Psoas muscle (tissue), 8 donors: ENCODE measurements around the gene EARS2. TPM values are rescaled to one million over a fixed set of nuclear protein-coding genes. Genes with fewer than 3 reads are reported as not detected.
"Not testable (repeated sequence)": the region's sequence is repeated elsewhere in the genome, so short reads cannot be mapped to it uniquely, and the experiment has no call there.

Source experiments
- ATAC-seq, 4 donors: fragments of 200-7000 bp; cut with Tn5 transposase; one replicate each; pipeline ENCODE4 v1.9.1; 2020; ENCODE audit warnings: moderate library complexity in 3 of 4, mild to moderate bottlenecking in 2 of 4
- DNase-seq, 2 donors: peaks; one replicate each; pipeline ENCODE4 v3.0.0-alpha.2; 2020
- H3K27ac ChIP-seq: fragments of 200-600 bp; one replicate; pipeline ENCODE4 v1.8.0; 2022
- H3K27me3 ChIP-seq, 3 donors: fragments of 200-600 bp in 1 of 3; one replicate each; pipeline versions ENCODE4 v1.6.1 to v1.8.0; 2013 to 2022; ENCODE audit warnings: low read length in 2 of 3, mild to moderate bottlenecking in 2 of 3, moderate library complexity in 1 of 3; ENCODE audit not compliant: insufficient read depth in 3 of 3
- H3K36me3 ChIP-seq, 2 donors: fragments of 200-600 bp in 1 of 2; one replicate each; pipeline versions ENCODE4 v1.6.1 to v1.8.0; 2013 to 2022; ENCODE audit warnings: low read depth in 1 of 2, mild to moderate bottlenecking in 1 of 2, moderate library complexity in 1 of 2; ENCODE audit not compliant: insufficient read depth in 1 of 2
- H3K4me1 ChIP-seq: fragments of 200-600 bp; one replicate; pipeline ENCODE4 v1.8.0; 2022
- H3K4me3 ChIP-seq: fragments of 200-600 bp; one replicate; pipeline ENCODE4 v1.8.0; 2022; ENCODE audit warnings: mild to moderate bottlenecking
- H3K9me3 ChIP-seq: fragments of 200-600 bp; one replicate; pipeline ENCODE4 v1.8.0; 2022
- WGBS, 3 donors: extraction: QIAGEN DNeasy Blood & Tissue Kit; methylation state at CpG; one replicate each; pipeline versions ENCODE4 v1.1.6 to v1.1.7; 2013; 5-methylcytosine and 5-hydroxymethylcytosine counted together
- intact Hi-C, 2 donors: fragments of 100-400 bp; cut with DNase I; formaldehyde crosslinking; loops; one replicate each; pipeline versions ENCODE4 v1.11.0 to v1.14.2; 2022
- polyA plus RNA-seq, 3 donors: library from polyadenylated mRNA; stranded (reverse); fragments of 200-250 nt; gene quantifications; one replicate each; pipeline ENCODE4 v1.2.3, GENCODE V29; 2013
- total RNA-seq, 4 donors: library from RNA; stranded (reverse); fragmentation: NEBNext Ultra II Directional in 2 of 4; extraction: Animal tissue kit (Norgen Biotek cat#: 25700) in 2 of 4; gene quantifications; one replicate each; pipeline versions ENCODE4 v1.2.1 to v1.2.4, GENCODE V29; 2021 to 2023
- TF ChIP-seq, protein P1 (sequence below): fragments of 200-600 bp; IDR thresholded peaks from one replicate; pipeline ENCODE4 v1.8.0; 2022; ENCODE audit warnings: antibody characterized with exemption
- donor health status: healthy with polysubstance abuse.
- donor health status: DM: no; HTN: no; CAD: no; lungs with moderate emphysema.
- donor health status: Bipolar disorder and iron deficiency.
- donor health status: healthy.
- donor health status: DM: yes; HTN: yes; CAD: no.
- donor health status: DM: no; HTN: no; CAD: no.
- donor health status: DM: no; HTN: no; CAD: no.
- donor health status: DM: yes; HTN: yes; CAD: no.

Gene EARS2
- total and polyA plus RNA-seq, 7 donors = 12.1 to 28.3 (median 19.8) TPM

DNA sequence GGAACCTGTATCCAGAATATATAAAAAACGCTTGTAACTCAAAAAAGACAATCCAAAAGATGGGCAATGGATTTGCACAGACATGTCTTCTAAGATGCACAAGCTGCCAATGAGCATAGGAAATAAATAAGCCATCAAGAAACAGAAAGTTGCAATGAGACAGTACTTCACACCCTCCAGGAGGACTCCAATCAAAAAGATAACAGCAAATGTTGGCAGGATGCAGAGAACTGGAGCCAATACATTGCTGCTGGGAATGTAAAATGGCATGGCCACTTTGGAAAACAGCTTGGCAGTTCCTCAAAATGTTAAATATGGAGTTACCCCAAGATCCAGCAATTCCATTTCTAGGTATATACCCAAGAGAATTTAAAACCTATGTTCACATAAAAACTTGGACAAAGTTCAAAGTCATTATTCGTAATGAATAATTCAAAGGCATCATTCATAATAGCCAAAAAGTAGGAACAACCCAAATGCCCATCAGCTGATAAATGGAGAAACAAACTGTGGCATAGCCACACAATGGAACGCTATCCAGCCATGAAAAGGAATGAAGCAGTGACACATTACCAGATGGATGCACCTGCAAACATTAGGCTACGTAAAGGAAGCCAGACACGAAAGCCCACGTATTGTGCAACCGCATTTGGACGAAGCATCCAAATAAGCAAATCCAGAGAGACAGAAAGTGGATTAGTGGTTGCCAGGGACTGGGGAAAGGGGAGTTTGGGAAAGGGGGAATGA, 72.5 kb downstream of the EARS2 start:
- DNase-seq (no peak), ATAC-seq (no peak)
- Histone ChIP-seq H3K4me1 (no peaks in the 10 kb centered on the region), H3K27me3 (no peaks in the 10 kb centered on the region), H3K4me3 (no peak overlapping the region), H3K36me3 (peaks cover 6 to 100% of the 10 kb centered on the region in 2 donors), H3K27ac (no peak overlapping the region), H3K9me3 (no peaks in the 10 kb centered on the region)
- 70 to 89% (median 72%) methylated on average over 8 of the region's 8 CpGs for WGBS, 3 donors
- TF ChIP-seq, protein P1, sequence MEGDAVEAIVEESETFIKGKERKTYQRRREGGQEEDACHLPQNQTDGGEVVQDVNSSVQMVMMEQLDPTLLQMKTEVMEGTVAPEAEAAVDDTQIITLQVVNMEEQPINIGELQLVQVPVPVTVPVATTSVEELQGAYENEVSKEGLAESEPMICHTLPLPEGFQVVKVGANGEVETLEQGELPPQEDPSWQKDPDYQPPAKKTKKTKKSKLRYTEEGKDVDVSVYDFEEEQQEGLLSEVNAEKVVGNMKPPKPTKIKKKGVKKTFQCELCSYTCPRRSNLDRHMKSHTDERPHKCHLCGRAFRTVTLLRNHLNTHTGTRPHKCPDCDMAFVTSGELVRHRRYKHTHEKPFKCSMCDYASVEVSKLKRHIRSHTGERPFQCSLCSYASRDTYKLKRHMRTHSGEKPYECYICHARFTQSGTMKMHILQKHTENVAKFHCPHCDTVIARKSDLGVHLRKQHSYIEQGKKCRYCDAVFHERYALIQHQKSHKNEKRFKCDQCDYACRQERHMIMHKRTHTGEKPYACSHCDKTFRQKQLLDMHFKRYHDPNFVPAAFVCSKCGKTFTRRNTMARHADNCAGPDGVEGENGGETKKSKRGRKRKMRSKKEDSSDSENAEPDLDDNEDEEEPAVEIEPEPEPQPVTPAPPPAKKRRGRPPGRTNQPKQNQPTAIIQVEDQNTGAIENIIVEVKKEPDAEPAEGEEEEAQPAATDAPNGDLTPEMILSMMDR = no peak
- intact Hi-C loops = no loop called here

DNA sequence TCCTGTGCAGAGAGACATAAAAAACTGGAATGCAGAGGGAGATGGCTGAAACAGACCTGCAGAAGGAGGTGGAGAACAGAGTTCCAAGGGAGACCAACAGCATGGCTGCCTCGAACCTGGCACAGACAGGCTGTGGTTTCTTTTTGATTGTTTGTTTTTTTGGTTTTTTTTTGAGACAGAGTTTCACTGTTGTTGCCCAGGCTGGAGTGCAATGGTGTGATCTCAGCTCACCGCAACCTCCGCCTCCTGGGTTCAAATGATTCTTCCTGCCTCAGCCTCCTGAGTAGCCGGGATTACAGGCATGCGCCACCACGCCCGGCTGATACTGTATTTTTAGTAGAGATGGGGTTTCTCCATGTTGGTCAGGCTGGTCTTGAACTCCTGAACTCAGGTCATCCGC, 73.7 kb downstream of the EARS2 start:
- DNase-seq, ATAC-seq, H3K9me3 ChIP-seq, intact Hi-C loops, H3K27me3 ChIP-seq, H3K4me3 ChIP-seq, H3K4me1 ChIP-seq, H3K27ac ChIP-seq: not testable (repeated sequence)
- WGBS, 3 donors = 92 to 96% (median 95%) methylated on average over 8 of the region's 8 CpGs
- peaks cover 6 to 100% of the 10 kb centered on the region in 2 donors for H3K36me3 ChIP-seq

- no peak overlapping the region for H3K4me3 ChIP-seq
- H3K36me3 ChIP-seq = peaks cover 4 to 100% of the 10 kb centered on the region in 2 donors
- DNase-seq = no peak
- no peaks in the 10 kb centered on the region for H3K27me3 ChIP-seq
- H3K4me1 ChIP-seq = no peaks in the 10 kb centered on the region
- ATAC-seq = no peak
- WGBS, 3 donors = 88 to 93% (median 90%) methylated on average over 14 of the region's 14 CpGs
- H3K9me3 ChIP-seq = no peaks in the 10 kb centered on the region
- intact Hi-C loops = no loop called here
- no peak overlapping the region for H3K27ac ChIP-seq
- TF ChIP-seq, protein P1 = no peak
These were observed 74.4 kb downstream of the EARS2 start for GRCh38 chr16:23482778-23483177.

GRCh38 chr16:23480257-23480656, 76.9 kb downstream of the EARS2 start:
- Histone ChIP-seq H3K4me1 (no peaks in the 10 kb centered on the region), H3K27ac (no peak overlapping the region), H3K4me3 (no peak overlapping the region), H3K27me3 (no peaks in the 10 kb centered on the region), H3K36me3 (peaks cover 9 to 100% of the 10 kb centered on the region in 2 donors), H3K9me3 (no peaks in the 10 kb centered on the region)
- DNase-seq (no peak), ATAC-seq (no peak)
- TF ChIP-seq, protein P1 = no peak
- intact Hi-C loops = no loop called here
- WGBS, 3 donors = 80 to 88% (median 86%) methylated on average over 4 of the region's 4 CpGs

DNA sequence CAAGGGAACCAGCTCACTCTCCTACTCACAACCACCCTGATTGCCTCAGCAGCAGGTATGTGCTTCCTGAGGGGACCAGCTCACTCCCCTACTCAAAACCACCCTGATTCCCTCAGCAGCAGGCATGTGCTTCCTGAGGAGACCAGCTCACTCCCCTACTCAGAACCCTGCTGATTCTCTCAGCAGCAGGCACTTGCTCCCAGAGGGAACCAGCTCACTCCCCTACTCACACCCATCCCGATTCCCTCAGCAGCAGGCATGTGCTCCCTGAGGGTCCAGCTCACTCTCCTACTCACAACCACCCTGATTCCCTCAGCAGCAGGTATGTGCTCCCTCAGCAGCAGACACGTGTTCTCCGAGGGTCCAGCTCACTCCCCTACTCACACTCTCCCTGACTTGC, 78.0 kb downstream of the EARS2 start:
- WGBS, 3 donors = 91 to 97% (median 96%) methylated on average over 3 of the region's 3 CpGs
- no peak overlapping the region for H3K4me3 ChIP-seq
- H3K27me3 ChIP-seq = no peaks in the 10 kb centered on the region
- no peaks in the 10 kb centered on the region for H3K4me1 ChIP-seq
- H3K36me3 ChIP-seq = peaks cover 11 to 100% of the 10 kb centered on the region in 2 donors
- DNase-seq (no peak), ATAC-seq (no peak)
- H3K27ac ChIP-seq = no peak overlapping the region
- intact Hi-C loops = no loop called here
- TF ChIP-seq, protein P1 = no peak
- no peaks in the 10 kb centered on the region for H3K9me3 ChIP-seq
